Measurements from ENCODE around the gene THAP10. TPM values are rescaled to one million over a fixed set of nuclear protein-coding genes. Genes with fewer than 3 reads are reported as not detected.
A peak's percentile ranks its signal among the peaks of the same experiment; 100 is the strongest.

Gene THAP10
- total RNA-seq, 1 donor, result 1.1 TPM

DNA sequence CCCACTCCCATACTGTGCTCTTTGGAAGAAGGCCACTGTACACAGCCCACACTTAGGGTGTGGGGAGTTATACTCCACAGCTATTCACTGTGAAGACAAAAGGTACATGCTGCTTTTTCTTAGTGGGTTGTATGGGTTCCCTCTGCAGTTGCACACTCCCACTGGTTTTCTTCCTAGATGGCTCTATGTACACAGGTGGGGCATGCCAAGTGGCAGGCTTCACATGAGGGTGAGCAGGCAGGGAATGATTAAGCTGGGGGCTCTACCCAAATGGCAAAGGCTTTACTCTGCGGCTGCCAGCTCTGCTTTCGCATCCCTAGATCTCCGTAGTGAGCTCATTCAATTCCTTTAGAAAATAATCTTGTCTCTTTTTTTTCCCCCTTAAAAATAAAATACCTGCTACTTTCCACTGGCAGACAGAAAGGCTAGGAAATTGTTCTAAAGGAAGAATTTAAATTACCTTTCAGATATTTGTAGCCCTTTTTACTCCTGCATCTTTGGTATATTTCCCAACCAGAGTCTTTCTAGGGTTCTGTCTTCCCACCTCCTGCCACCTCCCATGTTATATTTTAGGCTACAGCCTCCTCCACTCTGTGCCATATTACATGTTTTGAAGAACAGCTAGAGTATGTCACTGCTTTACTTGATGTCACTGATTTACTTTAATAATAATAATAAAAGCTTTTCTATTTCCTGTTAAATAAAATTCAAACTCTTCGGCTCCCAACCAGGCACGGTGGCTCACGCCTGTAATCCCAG, 46.5 kb downstream of the THAP10 start:
- Histone ChIP-seq H2AFZ (ENCODE audit: low read length) (no peak overlapping the region), H3K4me3 (ENCODE audit: insufficient read depth, low read length) (no peak overlapping the region), H3K36me3 (ENCODE audit: insufficient read depth, low read length) (peaks cover 7% of the 10 kb centered on the region), H3K27me3 (ENCODE audit: insufficient read depth, low read length) (no peaks in the 10 kb centered on the region), H4K20me1 (ENCODE audit: insufficient read depth, low read length) (peaks cover 10% of the 10 kb centered on the region), H3K4me1 (ENCODE audit: insufficient read depth, low read length) (peaks cover 3% of the 10 kb centered on the region), H3K9me3 (ENCODE audit: low read depth, low read length) (no peaks in the 10 kb centered on the region), H3K4me2 (ENCODE audit: insufficient read depth, low read length) (no peak overlapping the region), H3K79me2 (ENCODE audit: insufficient read depth, low read length) (peaks cover 72% of the 10 kb centered on the region), H3K27ac (ENCODE audit: low read depth, low read length) (no peak overlapping the region)
- DNase-seq (ENCODE audit: insufficient read length, low spot score, missing footprints), result no peak
- TF ChIP-seq, protein P1, sequence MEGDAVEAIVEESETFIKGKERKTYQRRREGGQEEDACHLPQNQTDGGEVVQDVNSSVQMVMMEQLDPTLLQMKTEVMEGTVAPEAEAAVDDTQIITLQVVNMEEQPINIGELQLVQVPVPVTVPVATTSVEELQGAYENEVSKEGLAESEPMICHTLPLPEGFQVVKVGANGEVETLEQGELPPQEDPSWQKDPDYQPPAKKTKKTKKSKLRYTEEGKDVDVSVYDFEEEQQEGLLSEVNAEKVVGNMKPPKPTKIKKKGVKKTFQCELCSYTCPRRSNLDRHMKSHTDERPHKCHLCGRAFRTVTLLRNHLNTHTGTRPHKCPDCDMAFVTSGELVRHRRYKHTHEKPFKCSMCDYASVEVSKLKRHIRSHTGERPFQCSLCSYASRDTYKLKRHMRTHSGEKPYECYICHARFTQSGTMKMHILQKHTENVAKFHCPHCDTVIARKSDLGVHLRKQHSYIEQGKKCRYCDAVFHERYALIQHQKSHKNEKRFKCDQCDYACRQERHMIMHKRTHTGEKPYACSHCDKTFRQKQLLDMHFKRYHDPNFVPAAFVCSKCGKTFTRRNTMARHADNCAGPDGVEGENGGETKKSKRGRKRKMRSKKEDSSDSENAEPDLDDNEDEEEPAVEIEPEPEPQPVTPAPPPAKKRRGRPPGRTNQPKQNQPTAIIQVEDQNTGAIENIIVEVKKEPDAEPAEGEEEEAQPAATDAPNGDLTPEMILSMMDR (IDR thresholded peaks at IDR 0.05; ENCODE audit: extremely low read depth, low read depth, low read length), result no peak

DNA sequence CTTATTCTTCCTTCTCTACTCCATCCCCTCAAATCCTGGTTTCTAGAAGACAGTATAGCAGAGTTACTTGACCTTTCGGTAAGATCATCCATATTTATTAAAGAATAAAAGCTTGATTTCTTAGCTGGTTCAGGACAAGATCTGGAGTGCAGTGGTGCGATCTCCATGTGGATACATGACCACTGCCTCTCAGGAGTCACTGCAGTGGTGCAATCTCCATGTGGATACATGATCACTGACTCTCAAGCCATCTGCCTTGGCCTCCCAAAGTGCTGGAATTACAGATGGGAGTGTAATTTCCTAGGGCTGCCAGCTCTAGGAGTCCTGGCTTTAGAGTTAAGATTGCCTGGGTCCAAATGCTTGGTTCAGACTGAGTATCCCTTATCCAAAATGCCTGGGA, 54.8 kb downstream of the THAP10 start:
- TF ChIP-seq, protein P1 (IDR thresholded peaks at IDR 0.05; ENCODE audit: extremely low read depth, low read depth, low read length), result no peak
- Histone ChIP-seq H4K20me1 (ENCODE audit: insufficient read depth, low read length) (peaks cover 4% of the 10 kb centered on the region), H3K36me3 (ENCODE audit: insufficient read depth, low read length) (peaks cover 32% of the 10 kb centered on the region), H3K4me1 (ENCODE audit: insufficient read depth, low read length) (peaks cover 20% of the 10 kb centered on the region), H3K27me3 (ENCODE audit: insufficient read depth, low read length) (no peaks in the 10 kb centered on the region), H3K9me3 (ENCODE audit: low read depth, low read length) (no peaks in the 10 kb centered on the region), H2AFZ (ENCODE audit: low read length) (no peak overlapping the region), H3K79me2 (ENCODE audit: insufficient read depth, low read length) (peaks cover 43% of the 10 kb centered on the region), H3K27ac (ENCODE audit: low read depth, low read length) (no peak overlapping the region), H3K4me2 (ENCODE audit: insufficient read depth, low read length) (no peak overlapping the region), H3K4me3 (ENCODE audit: insufficient read depth, low read length) (no peak overlapping the region)
- no peak for DNase-seq (ENCODE audit: insufficient read length, low spot score, missing footprints)

DNA sequence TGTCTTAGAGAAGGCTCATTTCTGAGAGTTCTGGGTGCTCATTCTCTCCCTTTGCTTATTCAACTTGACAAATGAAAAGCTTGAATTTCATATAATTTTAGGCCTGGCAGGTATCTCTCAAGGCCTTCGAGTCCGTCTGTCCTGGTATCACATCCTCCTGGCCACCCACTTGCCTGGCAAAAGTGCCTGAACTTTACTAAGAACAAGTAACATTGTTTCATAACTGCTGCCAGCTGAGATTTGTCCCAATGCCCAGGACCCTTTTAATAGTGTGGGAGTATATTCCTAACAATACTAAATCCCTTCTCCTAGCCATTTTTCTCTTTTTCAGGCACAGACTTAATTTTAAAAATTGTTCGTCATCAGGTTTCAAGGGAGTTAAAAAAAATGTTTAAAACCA, 56.4 kb downstream of the THAP10 start:
- Histone ChIP-seq H3K79me2 (ENCODE audit: insufficient read depth, low read length) (peaks cover 45% of the 10 kb centered on the region), H4K20me1 (ENCODE audit: insufficient read depth, low read length) (peaks cover 4% of the 10 kb centered on the region), H2AFZ (ENCODE audit: low read length) (no peak overlapping the region), H3K36me3 (ENCODE audit: insufficient read depth, low read length) (peaks cover 49% of the 10 kb centered on the region), H3K27ac (ENCODE audit: low read depth, low read length) (peak overlapping the region; percentile 6), H3K4me1 (ENCODE audit: insufficient read depth, low read length) (peaks cover 20% of the 10 kb centered on the region), H3K27me3 (ENCODE audit: insufficient read depth, low read length) (no peaks in the 10 kb centered on the region), H3K4me3 (ENCODE audit: insufficient read depth, low read length) (no peak overlapping the region), H3K9me3 (ENCODE audit: low read depth, low read length) (no peaks in the 10 kb centered on the region), H3K4me2 (ENCODE audit: insufficient read depth, low read length) (no peak overlapping the region)
- TF ChIP-seq, protein P1 (IDR thresholded peaks at IDR 0.05; ENCODE audit: extremely low read depth, low read depth, low read length), result no peak
- no peak for DNase-seq (ENCODE audit: insufficient read length, low spot score, missing footprints)

DNA sequence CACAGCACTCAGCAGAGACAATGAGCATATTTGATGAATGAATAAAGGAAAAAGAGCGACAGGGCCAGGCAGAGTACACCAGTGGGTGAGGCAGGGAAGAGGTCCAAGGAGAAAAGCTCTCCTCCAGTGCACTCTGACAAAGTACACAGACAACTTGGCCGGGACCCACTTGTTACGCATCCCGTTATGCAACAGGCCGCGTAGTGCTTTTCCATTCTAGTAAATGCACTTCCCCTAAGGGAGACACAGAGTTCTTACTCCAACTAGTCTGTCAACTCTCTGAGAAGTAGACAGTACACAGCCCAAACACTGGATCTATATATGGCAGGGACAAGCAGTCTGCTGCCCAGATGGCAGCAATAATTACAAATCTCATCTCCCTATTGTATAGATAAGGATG, 56.8 kb downstream of the THAP10 start:
- H3K36me3 ChIP-seq (ENCODE audit: insufficient read depth, low read length), result peaks cover 53% of the 10 kb centered on the region
- H3K4me2 ChIP-seq (ENCODE audit: insufficient read depth, low read length), result no peak overlapping the region
- peak overlapping the region; percentile 6 for H3K27ac ChIP-seq (ENCODE audit: low read depth, low read length)
- peaks cover 4% of the 10 kb centered on the region for H4K20me1 ChIP-seq (ENCODE audit: insufficient read depth, low read length)
- H3K79me2 ChIP-seq (ENCODE audit: insufficient read depth, low read length), result peaks cover 48% of the 10 kb centered on the region
- no peak overlapping the region for H3K4me3 ChIP-seq (ENCODE audit: insufficient read depth, low read length)
- TF ChIP-seq, protein P1 (IDR thresholded peaks at IDR 0.05; ENCODE audit: extremely low read depth, low read depth, low read length), result no peak
- H3K4me1 ChIP-seq (ENCODE audit: insufficient read depth, low read length), result peaks cover 20% of the 10 kb centered on the region
- no peaks in the 10 kb centered on the region for H3K27me3 ChIP-seq (ENCODE audit: insufficient read depth, low read length)
- DNase-seq (ENCODE audit: insufficient read length, low spot score, missing footprints), result no peak
- no peak overlapping the region for H2AFZ ChIP-seq (ENCODE audit: low read length)
- no peaks in the 10 kb centered on the region for H3K9me3 ChIP-seq (ENCODE audit: low read depth, low read length)

Measured in osteoblast (primary cell).